NCI-H226 (cell line): ENCODE data around the gene MBNL1.

ENCODE experiments used
- DNase-seq: peaks from one replicate; pipeline ENCODE4 v3.0.0-alpha.2; 2015

MBNL1 gene

DNA sequence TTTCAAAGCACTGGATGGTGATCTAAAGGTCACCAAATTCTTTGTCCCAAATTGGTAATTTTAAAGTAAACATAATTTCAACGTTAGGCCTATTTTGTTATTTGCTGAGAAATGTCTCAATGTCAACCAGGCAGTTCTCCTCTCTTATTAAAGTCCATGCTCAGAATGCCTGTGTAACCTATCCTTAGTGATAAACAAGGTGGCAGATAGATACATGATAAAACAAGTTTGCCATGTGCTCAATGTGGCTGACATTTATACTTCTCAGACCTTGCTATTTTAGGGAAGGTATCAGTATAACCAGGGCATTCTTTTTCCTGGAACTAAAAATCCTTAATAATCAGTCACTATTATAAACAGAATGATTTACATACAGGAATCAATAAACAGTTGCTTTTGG is 8.5 kb downstream of the MBNL1 start:
- DNase-seq, result no peak

DNA sequence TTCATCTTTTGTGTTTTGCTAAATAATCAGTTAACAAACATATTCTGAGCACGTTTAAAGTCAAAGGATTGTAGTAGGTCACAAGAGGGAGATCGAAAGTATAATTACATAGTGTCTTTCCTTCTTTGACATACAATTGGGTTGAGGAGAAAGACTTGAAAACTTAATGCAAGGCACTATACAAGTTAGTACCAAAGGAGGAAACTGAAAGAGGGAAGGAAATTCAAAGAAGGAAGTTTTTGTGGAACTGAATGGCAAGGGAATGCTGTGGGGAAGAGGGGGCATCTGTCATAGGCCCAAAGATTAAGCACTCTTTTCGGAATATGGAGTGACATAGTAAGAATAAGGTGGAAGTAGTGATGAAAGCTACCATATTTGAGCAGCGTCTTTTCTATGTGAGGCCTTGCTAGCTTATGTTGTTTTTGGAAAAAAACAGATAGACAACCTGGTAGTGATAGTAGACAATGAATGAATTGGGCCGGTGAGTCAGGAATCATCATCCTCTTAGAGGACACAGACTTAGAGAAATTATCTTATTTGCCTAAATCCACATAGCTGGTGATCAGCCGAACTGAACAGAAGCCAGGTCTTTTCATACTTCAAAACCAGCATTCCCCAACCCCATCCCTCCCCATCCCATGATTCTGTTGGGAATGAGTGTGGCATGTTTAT is 10.2 kb downstream of the MBNL1 start:
- no peak for DNase-seq

DNA sequence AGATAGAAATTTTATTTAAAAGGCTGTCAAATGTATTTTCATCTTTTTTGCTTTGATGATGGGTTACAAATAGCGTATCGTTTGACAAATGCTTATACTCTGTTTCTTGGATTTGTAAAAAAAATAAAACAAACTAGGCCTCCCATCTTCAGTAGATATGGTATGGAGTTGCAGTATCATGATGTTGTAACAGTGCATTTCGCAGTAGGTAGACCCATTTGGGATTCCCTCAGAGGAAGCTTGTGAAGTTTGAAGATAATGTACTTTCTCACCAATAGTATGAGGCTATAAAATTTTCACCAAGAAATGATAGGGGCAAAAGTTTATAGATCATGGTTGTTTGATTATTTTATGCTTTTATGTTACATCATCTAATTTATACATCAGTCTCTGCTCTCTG is 10.8 kb downstream of the MBNL1 start:
- DNase-seq, result no peak

DNA sequence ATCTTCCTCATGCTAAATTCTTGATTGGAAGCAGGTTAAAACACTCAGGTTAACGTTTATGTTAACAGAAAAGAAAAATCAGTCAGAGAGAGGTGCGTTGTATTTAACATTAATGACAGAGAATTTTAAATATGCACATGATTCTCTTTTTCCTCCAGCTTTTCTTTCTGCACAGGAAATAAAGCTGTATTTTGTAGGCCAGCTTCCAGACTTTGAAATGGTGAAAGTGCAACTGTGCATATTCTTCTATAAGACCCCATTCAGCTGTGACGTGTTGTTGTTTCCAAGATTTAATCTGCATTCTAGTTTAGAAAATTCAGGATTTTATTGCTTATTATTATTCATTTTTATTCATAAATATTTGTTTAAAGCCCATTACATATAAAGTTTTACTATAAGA is 11.8 kb downstream of the MBNL1 start:
- no peak for DNase-seq

DNA sequence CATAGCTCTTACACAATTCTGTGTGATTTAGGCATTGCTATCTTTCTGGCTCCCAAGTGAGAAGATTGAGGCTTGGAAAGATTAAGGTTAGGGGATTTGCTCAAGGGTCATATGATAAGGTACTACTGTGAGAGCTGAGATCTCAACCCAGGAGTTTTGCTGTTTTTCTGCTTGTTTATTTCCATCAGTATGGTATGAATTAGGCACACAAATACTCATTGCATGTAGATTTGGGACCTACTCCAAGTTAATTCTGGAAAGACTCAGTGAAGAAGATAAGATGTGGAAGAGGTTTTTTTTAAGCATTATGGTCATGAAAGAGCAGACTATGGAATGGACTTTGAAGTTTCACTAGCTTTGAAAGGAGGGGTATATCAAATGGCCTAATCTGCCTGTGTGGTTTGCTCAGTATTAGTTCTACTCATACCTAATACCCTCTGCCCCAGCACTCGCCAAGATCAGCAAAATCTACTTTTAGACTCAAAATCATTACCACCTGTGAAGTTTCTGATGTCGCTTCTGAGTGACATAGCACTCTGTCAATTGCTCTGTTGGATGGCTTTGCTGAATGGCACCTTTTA is 12.5 kb downstream of the MBNL1 start:
- peak; percentile 42 for DNase-seq

DNA sequence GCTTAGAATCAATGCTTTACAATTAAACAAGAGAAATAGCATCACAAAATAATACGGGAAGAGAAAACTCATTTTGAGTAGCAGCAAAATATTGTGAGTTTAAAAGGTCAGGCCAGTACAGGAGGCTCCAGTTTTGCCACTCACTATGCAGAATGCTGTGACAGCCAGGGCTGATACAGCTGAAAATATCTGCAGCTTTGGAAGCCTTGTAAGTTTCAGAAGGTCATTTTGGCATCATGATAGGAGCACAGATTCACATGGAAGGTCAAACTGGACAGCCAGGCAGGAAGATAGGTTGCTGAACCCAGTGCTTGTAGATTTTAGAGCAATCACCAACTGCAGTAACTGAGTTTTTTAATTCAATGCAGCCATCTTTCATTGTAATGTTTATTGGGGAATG is 14.1 kb downstream of the MBNL1 start:
- no peak for DNase-seq

DNA sequence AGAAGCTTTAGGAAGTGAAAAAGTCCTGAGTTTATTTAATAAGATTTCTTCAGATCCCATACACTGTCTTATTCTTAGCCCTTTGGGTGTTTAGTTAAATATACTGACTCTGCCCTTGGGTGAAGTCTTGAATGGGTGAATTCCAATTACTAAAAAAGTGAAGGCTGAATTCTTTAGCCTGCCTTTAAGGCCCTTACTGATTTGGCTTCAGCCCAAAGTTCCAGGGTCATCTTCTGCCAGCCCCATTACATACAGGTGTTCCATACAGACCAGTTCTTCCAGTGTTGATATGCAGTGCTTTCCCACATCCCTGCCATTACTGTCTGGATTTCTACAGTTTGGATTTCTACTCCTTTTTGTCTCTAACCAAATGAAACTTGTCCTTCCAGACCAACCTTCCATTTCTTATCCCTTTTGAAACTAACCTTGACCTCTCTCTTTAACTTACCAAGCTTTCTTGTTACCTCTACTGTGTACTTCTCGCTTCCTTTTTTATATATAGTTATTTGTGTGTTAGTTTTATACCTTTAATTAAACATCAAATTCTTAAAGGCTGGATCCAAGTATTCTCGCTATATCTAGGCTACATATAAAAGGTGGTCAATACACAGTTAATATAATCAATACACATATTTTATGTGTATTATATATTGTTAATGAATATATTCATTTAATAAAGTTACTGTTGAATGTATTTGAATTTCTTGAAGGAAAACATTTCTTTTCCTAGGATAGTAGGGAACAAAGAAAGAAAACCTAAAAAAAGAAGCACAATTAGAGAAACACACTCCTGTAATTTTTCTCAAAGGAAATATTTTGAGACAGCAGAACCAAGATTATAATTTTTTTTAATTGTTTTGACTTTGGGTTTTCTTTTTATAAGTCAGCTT is 15.0 kb downstream of the MBNL1 start:
- no peak for DNase-seq

DNA sequence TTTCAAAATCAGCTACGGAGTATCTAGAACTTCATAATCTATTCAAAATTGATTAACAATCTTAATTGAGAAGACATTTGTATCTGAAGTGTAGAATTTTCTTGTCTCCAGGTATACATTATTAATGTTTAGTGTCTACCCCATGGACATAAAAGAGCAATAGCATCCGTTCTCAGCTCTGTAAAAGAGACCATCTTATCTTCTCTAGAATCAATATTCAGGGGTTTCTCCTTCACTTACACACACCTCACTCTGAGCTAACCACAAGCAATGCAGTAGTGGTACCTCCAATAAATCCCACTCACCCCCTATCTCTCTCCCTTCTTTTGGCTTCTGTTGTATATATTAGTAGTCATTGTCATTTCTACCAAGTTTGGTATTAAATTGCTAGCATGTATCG is 16.2 kb downstream of the MBNL1 start:
- DNase-seq, result no peak

DNA sequence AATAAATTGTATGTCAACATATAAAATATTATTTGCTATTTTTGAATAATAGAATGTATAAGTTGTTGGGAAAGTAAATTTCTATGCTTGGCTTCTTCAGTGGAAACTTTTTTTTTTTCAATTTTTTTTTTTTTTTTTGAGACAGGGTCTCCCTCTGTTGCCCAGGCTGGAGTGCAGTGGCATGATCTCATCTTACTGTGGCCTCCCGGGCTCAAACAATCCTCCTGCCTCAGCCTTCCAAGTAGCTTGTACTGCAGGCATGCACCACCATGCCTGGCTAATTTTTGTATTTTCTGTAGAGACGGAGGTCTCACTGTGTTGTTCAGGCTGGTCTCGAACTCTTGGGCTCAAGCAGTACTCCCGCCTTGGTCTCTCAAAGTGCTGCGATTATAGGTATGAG is 16.8 kb downstream of the MBNL1 start:
- DNase-seq, result no peak

DNA sequence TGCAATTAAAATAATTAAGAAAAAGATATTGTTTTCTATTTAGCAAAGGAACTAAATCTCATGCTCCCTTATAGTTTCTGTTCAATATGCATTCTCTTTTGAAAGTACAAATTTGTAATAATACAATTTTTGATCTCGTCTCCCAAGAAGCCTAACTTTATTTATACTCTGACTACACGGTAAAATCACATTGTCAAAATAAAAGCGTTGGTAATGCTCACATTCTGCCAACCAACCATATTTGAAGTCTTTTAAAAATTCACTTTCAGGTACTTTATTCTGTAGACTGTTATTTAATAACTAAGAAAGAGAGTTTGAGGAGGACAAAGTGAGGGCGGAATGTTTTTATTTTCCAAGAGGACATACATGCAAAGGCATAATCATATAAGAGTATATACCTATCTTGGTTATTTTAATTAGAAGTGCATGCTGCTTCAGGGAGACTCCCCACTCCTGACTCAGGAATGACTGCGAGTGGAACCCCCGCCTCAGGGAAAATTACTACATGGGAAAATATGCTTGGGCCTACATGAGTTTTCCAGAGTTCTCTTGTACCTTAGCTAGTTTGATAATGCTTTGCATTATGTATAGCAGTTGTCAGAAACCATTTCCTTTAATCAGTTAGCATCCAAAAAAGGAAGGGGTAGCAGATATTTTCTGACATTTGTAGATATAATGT is 19.3 kb downstream of the MBNL1 start:
- DNase-seq, result peak; percentile 52

DNA sequence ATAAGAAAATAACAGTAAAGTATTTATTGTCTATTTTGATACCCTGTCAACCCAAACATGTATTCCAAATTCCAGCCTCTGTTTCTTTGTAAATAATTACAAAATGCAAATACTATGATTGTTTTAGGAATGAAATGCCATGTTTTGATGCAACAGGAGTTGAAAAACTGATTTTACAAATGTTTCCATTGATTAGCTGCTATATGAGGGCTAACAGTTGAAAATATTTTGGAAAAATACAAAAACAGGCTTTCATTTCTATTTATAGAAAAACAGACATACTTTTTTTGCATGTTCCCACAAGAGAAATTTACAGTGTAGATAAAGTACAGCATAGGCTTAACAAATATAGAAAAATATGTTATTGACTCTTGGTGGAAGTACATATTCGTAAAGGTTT is 20.0 kb downstream of the MBNL1 start:
- DNase-seq, result no peak

DNA sequence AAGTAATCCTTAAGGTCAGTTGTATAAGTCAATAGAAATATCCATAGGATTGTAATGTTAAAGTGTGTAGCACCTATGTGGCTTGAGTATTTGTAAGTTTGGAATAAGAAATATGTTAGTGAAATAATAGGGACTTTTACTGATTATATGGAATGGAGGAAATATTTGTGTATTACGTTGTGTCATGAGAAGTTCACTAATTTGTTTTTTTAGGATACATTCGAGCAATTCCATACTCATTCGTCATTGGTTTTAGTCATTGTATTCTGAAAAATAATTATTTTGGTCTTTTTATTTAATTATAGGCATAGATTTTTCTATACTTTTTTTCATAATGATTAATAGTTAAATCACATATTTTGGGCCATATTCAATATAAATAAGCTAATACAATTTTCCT is 21.0 kb downstream of the MBNL1 start:
- no peak for DNase-seq

DNA sequence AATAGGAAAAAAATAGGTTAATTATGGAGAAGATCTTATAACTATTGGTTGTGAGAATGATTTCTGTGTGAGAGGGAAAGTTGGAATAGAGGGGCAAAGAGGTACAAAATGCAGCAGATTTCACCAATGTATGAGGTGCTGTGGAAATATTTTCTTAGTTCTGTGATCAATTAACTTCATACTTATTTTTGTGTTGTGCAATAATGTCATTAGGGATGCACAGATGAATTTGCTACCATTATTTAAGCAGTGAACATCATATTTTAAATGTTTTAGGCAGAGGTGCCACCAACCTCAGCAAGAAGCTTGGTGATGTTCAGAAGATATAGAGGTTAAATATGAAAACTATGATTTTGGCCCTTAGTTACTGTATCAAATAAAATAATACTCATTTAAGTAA is 21.6 kb downstream of the MBNL1 start:
- no peak for DNase-seq

DNA sequence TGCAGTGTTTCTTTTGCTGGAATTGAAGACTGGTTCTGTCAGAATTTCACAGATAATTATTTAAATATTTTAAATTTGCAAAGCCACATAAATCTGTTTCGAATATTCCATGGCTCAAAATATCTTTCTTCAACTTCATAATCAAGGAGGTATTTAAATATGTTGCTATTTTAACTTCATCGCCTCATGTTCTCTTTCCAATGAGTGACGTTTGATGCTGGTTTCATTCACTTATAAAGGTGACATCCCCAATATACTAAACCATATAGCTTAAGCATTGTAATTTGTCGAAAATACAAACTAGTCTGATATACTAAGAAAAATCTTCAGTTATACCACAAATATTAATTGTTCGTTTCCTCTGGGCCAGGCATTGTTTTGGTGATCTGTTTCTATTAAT is 22.5 kb downstream of the MBNL1 start:
- DNase-seq, result no peak

DNA sequence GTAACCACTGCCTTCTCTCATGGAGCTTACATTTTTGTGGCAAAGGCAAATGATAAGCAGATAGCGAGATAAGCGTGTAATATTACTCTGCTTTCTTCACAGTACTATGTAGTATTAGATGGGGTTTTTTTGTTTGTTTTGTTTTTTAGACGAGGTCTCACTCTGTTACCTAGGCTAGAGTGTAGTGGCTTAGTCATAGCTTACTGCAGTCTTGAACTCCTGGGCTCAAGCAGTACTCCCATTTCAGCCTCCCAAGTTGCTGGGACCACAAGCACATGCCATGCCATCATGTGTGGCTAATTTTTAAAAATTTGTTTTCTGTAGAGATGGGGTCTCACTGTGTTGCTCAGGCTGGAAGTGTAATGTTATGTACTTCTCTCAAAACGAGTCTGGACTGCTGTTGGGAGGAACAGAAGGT is 22.9 kb downstream of the MBNL1 start:
- DNase-seq, result peak; percentile 62

DNA sequence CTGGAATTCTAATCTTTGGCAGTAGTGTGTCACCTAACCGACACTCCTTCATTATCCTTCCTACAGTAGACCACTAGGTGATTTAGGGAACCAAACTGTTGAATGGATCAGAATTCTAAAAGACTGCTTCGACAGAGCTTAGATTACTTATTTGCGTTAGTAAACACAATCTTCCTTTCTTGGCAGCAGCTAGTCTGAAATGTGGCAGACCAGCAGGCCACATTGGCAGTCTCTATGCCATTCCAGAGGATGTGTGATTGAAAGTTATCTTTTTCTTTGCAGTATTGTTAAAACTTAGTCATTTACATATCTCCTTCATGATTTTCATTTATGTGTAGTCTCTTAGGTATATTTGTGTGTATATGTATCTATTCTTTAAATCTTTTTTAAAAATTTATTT is 23.6 kb downstream of the MBNL1 start:
- no peak for DNase-seq

DNA sequence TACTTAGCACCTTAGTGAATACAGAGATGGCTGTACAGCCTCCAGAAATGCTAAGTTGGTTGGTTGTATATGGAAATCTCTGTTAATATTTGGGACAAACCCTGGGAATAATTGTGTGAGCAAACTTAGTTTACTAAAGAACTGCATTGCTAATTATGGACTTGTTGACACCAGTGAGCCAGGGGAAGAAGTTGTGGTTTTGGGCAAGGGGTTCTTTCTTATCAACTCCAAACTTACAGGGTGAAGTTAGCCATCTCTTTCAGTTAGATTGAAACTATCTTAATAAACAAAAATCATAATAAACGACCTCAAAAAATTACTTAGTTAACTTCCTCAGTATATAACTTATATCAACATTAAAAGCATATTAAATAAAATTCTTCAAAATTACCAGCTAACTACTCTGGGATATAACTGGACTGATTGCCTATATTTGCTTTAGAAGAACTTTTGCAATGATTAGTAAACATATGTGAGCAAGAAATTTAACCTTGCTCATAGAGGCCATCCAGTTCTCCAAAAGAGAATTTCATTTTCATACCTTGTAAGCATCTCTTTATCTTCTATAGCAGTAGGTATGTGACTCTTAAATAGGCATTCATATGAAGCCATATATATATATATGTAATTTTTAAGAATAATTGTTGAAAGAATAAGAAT is 24.7 kb downstream of the MBNL1 start:
- no peak for DNase-seq

DNA sequence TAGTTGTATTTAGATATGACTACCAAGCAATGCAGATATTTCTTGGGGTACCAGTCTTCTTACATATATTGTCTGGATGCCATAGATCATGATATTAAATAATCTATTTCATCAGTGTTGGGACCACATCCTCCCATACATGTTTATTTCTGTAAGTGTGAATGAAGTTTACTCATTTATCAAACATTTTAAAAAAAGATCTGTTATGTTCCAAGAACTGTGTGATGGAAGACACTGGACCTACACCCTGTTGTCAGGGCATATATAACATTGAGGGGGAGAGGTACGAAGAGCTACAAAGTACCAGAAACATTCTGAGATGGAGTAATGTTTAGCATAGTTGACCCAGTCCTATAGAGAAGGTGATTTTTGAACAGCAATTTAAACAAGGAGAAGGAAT is 26.6 kb downstream of the MBNL1 start:
- DNase-seq, result no peak

DNA sequence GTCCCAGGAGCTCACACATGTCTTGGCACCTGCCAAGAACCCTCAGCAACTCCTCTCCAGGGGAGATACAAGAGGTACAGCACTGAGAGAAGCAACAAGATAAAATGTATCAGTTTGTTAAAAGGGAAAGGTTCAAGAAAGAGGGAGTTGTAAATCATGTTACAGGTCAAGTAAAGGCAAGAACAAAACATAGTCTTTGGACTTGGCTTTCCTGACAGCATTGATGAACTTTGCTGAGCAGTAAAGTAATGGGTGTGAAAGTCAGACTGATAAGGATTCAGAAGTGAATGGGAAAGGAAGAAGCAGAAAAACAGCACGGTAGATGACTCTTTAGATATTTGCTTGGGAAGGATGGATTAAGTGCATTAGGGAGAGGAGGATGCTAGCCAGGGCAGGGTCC is 27.1 kb downstream of the MBNL1 start:
- DNase-seq, result no peak

DNA sequence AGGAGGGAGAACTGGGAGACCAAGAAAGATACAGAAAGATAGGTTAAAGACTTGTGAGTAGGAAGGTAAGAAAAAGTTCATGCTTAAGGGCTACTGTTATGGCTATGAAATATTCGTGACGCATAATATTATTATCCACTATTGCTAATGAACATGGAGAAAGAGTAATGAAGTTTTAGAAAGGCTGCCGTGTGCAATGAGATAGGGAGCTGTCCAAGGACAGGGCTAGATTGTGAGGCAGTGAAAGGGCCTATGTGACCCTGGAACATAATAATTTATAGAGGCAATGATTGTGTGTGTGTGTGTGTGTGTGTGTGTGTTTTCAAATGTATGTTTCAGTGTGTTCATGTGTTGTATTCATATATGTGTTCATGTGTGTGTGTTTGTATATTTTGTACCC is 27.7 kb downstream of the MBNL1 start:
- no peak for DNase-seq

DNA sequence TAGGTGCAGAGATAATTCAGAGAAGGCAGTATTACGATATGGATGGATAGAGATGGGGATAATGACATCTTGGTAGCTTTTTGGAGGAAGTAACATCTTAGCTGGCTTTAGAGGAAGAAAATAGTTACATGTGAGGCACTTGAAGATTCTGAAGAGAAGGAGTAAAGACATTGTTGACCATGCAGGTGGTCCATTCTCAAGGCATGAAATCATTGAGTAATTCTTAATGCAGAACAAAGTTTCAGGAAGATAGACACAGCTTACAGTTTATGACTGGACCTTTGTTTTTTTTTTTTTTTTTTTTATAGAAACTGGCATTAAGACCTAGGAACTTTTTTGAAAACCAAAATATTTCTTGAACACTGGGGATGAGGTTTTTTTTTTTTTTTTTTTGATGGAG is 28.2 kb downstream of the MBNL1 start:
- no peak for DNase-seq

DNA sequence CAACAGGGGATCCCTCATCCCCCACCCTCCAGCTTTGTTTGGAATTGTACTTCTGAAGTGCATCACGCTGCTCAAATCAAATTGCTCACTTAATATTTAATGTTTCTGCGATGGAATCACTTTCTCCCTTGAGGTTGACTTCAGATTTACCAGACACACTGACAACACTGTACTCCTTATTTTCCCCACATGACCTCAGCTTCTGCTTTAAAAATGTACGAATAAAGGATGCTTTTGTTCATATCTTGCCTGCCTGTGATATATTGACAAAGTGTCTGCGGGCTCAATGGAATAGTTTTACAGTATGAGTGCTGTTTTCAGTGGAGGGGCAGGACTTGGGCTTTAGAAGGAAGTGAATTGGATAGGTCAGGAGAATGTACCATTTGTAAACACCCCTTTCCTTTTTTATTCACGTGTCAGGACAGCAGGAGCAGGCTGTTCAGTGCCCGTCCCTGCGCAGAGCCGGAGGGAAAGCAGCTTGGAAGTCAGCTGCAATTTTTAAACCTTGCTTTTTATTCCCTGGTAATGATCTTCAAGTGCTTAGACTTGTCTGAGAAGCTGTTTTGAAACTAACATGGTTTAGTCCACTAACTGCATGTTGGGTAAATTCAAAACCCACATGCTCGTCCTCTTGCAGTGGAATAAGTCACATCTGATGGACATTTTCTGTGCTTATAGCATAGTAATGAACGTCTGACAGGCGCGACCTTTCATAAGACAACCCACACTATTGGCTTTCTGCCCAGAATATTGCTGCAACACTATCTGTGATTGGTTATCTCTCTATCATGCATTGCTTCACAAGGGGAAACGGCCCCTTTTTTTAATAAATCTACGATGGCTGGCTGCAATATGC is 29.9 kb downstream of the MBNL1 start:
- peak; percentile 88 for DNase-seq
